OCI-LY1 (cell line): ENCODE results near the gene SLC15A5.

Experiments
- EZH2 ChIP-seq: fragments of 200-600 bp; sonication (generic), shearing (Covaris generic); IDR thresholded peaks from 2 replicates; pipeline ENCODE4 v1.8.0; 2017; ENCODE audit warnings: borderline replicate concordance, mixed run types, mild to moderate bottlenecking, antibody characterized with exemption, low read length, moderate library complexity, mixed read lengths
- TF ChIP-seq, protein P1 (sequence below): fragments of 200-600 bp; sonication (generic), shearing (Covaris generic); IDR thresholded peaks from 2 replicates; pipeline ENCODE4 v1.5.1; 2017; ENCODE audit warnings: mild to moderate bottlenecking, antibody characterized with exemption, low read length, moderate library complexity, mixed read lengths

DNA sequence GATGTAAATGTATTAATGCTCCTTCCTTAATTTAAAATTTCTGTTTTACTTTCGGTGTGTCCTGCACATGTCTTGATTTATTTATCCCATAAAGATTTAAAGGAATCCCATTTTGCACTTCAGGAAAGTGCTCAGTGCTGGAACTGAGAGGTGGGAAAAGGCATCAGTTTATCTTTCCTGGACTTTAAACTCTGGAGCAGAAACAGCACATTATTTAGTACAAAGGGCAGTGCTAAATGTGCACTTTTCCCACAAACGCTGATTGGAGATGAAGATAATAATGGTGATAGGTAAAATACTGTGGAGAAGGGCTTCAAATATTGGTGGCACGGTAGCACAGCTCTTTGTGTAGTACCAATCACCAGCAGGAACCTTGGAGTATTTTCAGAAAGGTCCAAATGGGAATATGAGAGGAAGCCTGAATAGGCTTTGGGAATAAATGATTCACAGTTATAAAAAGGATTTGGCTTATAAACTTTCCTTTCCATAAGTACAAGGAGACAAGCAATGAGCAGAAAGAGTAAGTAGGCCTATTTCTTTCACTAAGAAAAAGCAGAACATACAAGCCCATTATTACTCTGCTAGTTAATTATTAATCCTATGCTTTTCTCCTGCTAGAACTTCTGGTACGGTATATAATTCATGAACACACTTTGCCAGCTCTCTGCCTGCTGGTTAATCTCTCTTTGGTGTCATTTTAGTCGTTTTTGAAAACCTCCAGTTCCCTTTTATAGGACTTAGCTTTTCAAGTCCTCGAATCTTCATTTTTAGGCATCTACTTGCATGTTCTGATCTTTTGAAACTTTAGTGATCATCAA, 58.3 kb downstream of the SLC15A5 start:
- TF ChIP-seq, protein P1, sequence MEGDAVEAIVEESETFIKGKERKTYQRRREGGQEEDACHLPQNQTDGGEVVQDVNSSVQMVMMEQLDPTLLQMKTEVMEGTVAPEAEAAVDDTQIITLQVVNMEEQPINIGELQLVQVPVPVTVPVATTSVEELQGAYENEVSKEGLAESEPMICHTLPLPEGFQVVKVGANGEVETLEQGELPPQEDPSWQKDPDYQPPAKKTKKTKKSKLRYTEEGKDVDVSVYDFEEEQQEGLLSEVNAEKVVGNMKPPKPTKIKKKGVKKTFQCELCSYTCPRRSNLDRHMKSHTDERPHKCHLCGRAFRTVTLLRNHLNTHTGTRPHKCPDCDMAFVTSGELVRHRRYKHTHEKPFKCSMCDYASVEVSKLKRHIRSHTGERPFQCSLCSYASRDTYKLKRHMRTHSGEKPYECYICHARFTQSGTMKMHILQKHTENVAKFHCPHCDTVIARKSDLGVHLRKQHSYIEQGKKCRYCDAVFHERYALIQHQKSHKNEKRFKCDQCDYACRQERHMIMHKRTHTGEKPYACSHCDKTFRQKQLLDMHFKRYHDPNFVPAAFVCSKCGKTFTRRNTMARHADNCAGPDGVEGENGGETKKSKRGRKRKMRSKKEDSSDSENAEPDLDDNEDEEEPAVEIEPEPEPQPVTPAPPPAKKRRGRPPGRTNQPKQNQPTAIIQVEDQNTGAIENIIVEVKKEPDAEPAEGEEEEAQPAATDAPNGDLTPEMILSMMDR, result no peak
- no peak for TF ChIP-seq EZH2
